HEK293 (cell line): ENCODE data around the gene KCNMA1.

ENCODE experiments used
- CTCF ChIA-PET: fragments of 350-600 bp; formaldehyde crosslinking; extraction: SDS; loops from one replicate; lab custom pipeline; 2021; ENCODE audit warnings: antibody characterized with exemption; lab: Yijun Ruan, JAX
- POLR2A ChIA-PET: fragments of 300-600 bp; formaldehyde crosslinking; extraction: SDS; loops from one replicate; lab custom pipeline; 2020; ENCODE audit warnings: antibody characterized with exemption, inconsistent platforms; lab: Yijun Ruan, JAX
- H3K27ac ChIP-seq: fragments of 200-500 bp; sonication (Bioruptor generic); 2 replicates; pipeline ENCODE4 v1.5.1; 2014; ENCODE audit warnings: low read depth, low read length, control low read depth, inconsistent platforms; ENCODE audit errors: extremely low read depth
- H3K36me3 ChIP-seq, 2 experiments: fragments of 200-500 bp in 1 of 2; sonication (Bioruptor generic) in 1 of 2; 1 replicate in 1 of 2; 2 replicates in 1 of 2; pipeline ENCODE4 v1.5.1; 2014 to 2017; ENCODE audit warnings: inconsistent platforms in 2 of 2, low read length in 2 of 2; ENCODE audit not compliant: control insufficient read depth in 2 of 2, insufficient read depth in 1 of 2
- H3K4me1 ChIP-seq: fragments of 200-500 bp; sonication (Bioruptor generic); 2 replicates; pipeline ENCODE4 v1.5.1; 2014; ENCODE audit warnings: mild to moderate bottlenecking, low read length, inconsistent platforms; ENCODE audit not compliant: control insufficient read depth, insufficient read depth
- H3K4me3 ChIP-seq: 2 replicates; pipeline ENCODE4 v1.5.1; 2011; ENCODE audit warnings: low read depth, mild to moderate bottlenecking, control low read depth, low read length, moderate library complexity
- H3K9me3 ChIP-seq: fragments of 200-500 bp; sonication (Bioruptor generic); 2 replicates; pipeline ENCODE4 v1.5.1; 2014; ENCODE audit warnings: low read depth, low read length, inconsistent platforms; ENCODE audit not compliant: control insufficient read depth, insufficient read depth
- BCL6B ChIP-seq: fragments of 450-650 bp; formaldehyde crosslinking; IDR thresholded peaks from 2 replicates; pipeline ENCODE4 v1.5.1; 2017; ENCODE audit warnings: missing biosample characterization, missing genetic modification characterization
- ELK4 ChIP-seq: IDR thresholded peaks from 2 replicates; pipeline ENCODE4 v1.6.1; 2011; ENCODE audit warnings: mild to moderate bottlenecking, low read depth, low read length, borderline replicate concordance
- GLI2 ChIP-seq: fragments of 450-650 bp; formaldehyde crosslinking; IDR thresholded peaks from 2 replicates; pipeline ENCODE4; 2017; ENCODE audit warnings: missing biosample characterization, missing genetic modification characterization, low read depth, borderline replicate concordance
- GLIS2 ChIP-seq: fragments of 450-650 bp; formaldehyde crosslinking; IDR thresholded peaks from 2 replicates; pipeline ENCODE4 v1.5.1; 2016; ENCODE audit warnings: missing biosample characterization, missing genetic modification characterization
- KLF8 ChIP-seq: fragments of 450-650 bp; formaldehyde crosslinking; IDR thresholded peaks from 2 replicates; pipeline ENCODE4 v1.5.1; 2016; ENCODE audit warnings: missing biosample characterization, missing genetic modification characterization
- OSR2 ChIP-seq: fragments of 450-650 bp; formaldehyde crosslinking; IDR thresholded peaks from 2 replicates; pipeline ENCODE4 v1.5.1; 2016; ENCODE audit warnings: missing biosample characterization, missing genetic modification characterization
- PATZ1 ChIP-seq: fragments of 450-650 bp; formaldehyde crosslinking; IDR thresholded peaks from 2 replicates; pipeline ENCODE4 v1.5.1; 2016; ENCODE audit warnings: missing biosample characterization, missing genetic modification characterization
- TCF7L2 ChIP-seq: IDR thresholded peaks from 2 replicates; pipeline ENCODE4 v1.6.1; 2011; ENCODE audit warnings: low read depth, mild to moderate bottlenecking, inconsistent platforms, low read length, moderate library complexity, borderline replicate concordance
- ZBTB1 ChIP-seq: fragments of 450-650 bp; formaldehyde crosslinking; IDR thresholded peaks from 2 replicates; pipeline ENCODE4 v1.5.1; 2016; ENCODE audit warnings: missing biosample characterization, missing genetic modification characterization
- ZBTB17 ChIP-seq: fragments of 450-650 bp; formaldehyde crosslinking; IDR thresholded peaks from 2 replicates; pipeline ENCODE4 v1.5.1; 2016; ENCODE audit warnings: missing biosample characterization, missing genetic modification characterization
- ZBTB20 ChIP-seq: fragments of 450-650 bp; formaldehyde crosslinking; IDR thresholded peaks from 2 replicates; pipeline ENCODE4 v1.5.1; 2016; ENCODE audit warnings: missing biosample characterization, missing genetic modification characterization
- ZNF121 ChIP-seq: fragments of 450-650 bp; formaldehyde crosslinking; IDR thresholded peaks from 2 replicates; pipeline ENCODE4 v1.5.1; 2016; ENCODE audit warnings: missing biosample characterization, missing genetic modification characterization
- ZNF138 ChIP-seq: fragments of 450-650 bp; formaldehyde crosslinking; IDR thresholded peaks from 2 replicates; pipeline ENCODE4 v1.5.1; 2016; ENCODE audit warnings: missing biosample characterization, missing genetic modification characterization, borderline replicate concordance
- ZNF157 ChIP-seq: fragments of 450-650 bp; formaldehyde crosslinking; IDR thresholded peaks from 2 replicates; pipeline ENCODE4 v1.5.1; 2016; ENCODE audit warnings: missing biosample characterization, missing genetic modification characterization
- ZNF16 ChIP-seq: fragments of 450-650 bp; formaldehyde crosslinking; IDR thresholded peaks from 2 replicates; pipeline ENCODE4 v1.5.1; 2016; ENCODE audit warnings: low read depth, missing biosample characterization, missing genetic modification characterization
- ZNF19 ChIP-seq: fragments of 450-650 bp; formaldehyde crosslinking; IDR thresholded peaks from 2 replicates; pipeline ENCODE4; 2016; ENCODE audit warnings: missing biosample characterization, missing genetic modification characterization, low read depth
- ZNF211 ChIP-seq: fragments of 450-650 bp; formaldehyde crosslinking; IDR thresholded peaks from 2 replicates; pipeline ENCODE4 v1.5.1; 2016; ENCODE audit warnings: low read depth, missing biosample characterization, missing genetic modification characterization
- ZNF266 ChIP-seq: fragments of 450-650 bp; formaldehyde crosslinking; IDR thresholded peaks from 2 replicates; pipeline ENCODE4 v1.5.1; 2016; ENCODE audit warnings: missing biosample characterization, missing genetic modification characterization, low read depth
- ZNF311 ChIP-seq: fragments of 450-650 bp; formaldehyde crosslinking; IDR thresholded peaks from 2 replicates; pipeline ENCODE4 v1.5.1; 2017; ENCODE audit warnings: missing biosample characterization, missing genetic modification characterization, borderline replicate concordance
- ZNF341 ChIP-seq: fragments of 450-650 bp; formaldehyde crosslinking; IDR thresholded peaks from 2 replicates; pipeline ENCODE4; 2016; ENCODE audit warnings: low read depth, missing biosample characterization, missing genetic modification characterization
- ZNF391 ChIP-seq: fragments of 450-650 bp; formaldehyde crosslinking; IDR thresholded peaks from 2 replicates; pipeline ENCODE4 v1.5.1; 2016; ENCODE audit warnings: low read depth, missing biosample characterization, missing genetic modification characterization, borderline replicate concordance
- ZNF473 ChIP-seq: fragments of 450-650 bp; formaldehyde crosslinking; IDR thresholded peaks from 2 replicates; pipeline ENCODE4 v1.5.1; 2017; ENCODE audit warnings: missing biosample characterization, missing genetic modification characterization
- ZNF514 ChIP-seq: fragments of 450-650 bp; formaldehyde crosslinking; IDR thresholded peaks from 2 replicates; pipeline ENCODE4 v1.5.1; 2016; ENCODE audit warnings: missing biosample characterization, missing genetic modification characterization
- ZNF610 ChIP-seq: fragments of 450-650 bp; formaldehyde crosslinking; IDR thresholded peaks from 2 replicates; pipeline ENCODE4 v1.5.1; 2016; ENCODE audit warnings: missing biosample characterization, missing genetic modification characterization, borderline replicate concordance
- ZNF621 ChIP-seq: fragments of 450-650 bp; formaldehyde crosslinking; IDR thresholded peaks from 2 replicates; pipeline ENCODE4 v1.5.1; 2017; ENCODE audit warnings: missing biosample characterization, missing genetic modification characterization
- ZNF624 ChIP-seq: fragments of 450-650 bp; formaldehyde crosslinking; IDR thresholded peaks from 2 replicates; pipeline ENCODE4 v1.5.1; 2017; ENCODE audit warnings: missing biosample characterization, missing genetic modification characterization
- ZNF692 ChIP-seq: fragments of 450-650 bp; formaldehyde crosslinking; IDR thresholded peaks from 2 replicates; pipeline ENCODE4 v1.5.1; 2016; ENCODE audit warnings: missing biosample characterization, missing genetic modification characterization
- ZNF791 ChIP-seq: fragments of 450-650 bp; formaldehyde crosslinking; IDR thresholded peaks from 2 replicates; pipeline ENCODE4 v1.5.1; 2016; ENCODE audit warnings: missing biosample characterization, missing genetic modification characterization

The KCNMA1 gene

GRCh38 chr10:77284797-77285196, 352.8 kb downstream of the KCNMA1 start:
- H3K27ac ChIP-seq: no peak overlapping the region
- CTCF ChIA-PET: interaction anchor here (0.6 kb wide), 1 partner anchor 109 kb away, joined by 4 read pairs; no protein-coding TSS in a partner anchor
- TF ChIP-seq ZNF121 (tag by site-specific recombination) (no peak), ELK4 (no peak), ZBTB1 (tag by site-specific recombination) (no peak), ZNF16 (tag by site-specific recombination) (no peak), ZNF610 (tag by site-specific recombination) (no peak), ZNF211 (tag by site-specific recombination) (no peak), ZNF19 (no peak), GLIS2 (no peak), ZNF473 (no peak), ZNF311 (tag by site-specific recombination) (no peak), ZNF621 (tag by site-specific recombination) (no peak), ZBTB20 (tag by site-specific recombination) (no peak), ZNF624 (tag by site-specific recombination) (no peak), ZNF791 (tag by site-specific recombination) (no peak), ZNF138 (no peak), ZNF692 (no peak), OSR2 (tag by site-specific recombination) (no peak), GLI2 (no peak)
- no peaks in the 10 kb centered on the region for H3K36me3 ChIP-seq
- POLR2A ChIA-PET: no interaction called here
- no peak overlapping the region for H3K4me3 ChIP-seq
- H3K9me3 ChIP-seq: no peaks in the 10 kb centered on the region
- H3K4me1 ChIP-seq: peaks cover 32% of the 10 kb centered on the region

GRCh38 chr10:77283326-77283725, 354.3 kb downstream of the KCNMA1 start:
- Histone ChIP-seq H3K9me3 (no peaks in the 10 kb centered on the region), H3K36me3 (no peaks in the 10 kb centered on the region)
- TF ChIP-seq ZNF391 (tag by site-specific recombination) (no peak), ZBTB17 (no peak), ZNF266 (tag by site-specific recombination) (no peak), ZNF514 (no peak), PATZ1 (no peak), TCF7L2 (no peak), KLF8 (tag by site-specific recombination) (no peak), BCL6B (tag by site-specific recombination) (no peak), ZNF341 (tag by site-specific recombination) (no peak), ZNF157 (tag by site-specific recombination) (no peak)
- TF ChIP-seq, all 188 proteins: peak for 0
- H3K27ac ChIP-seq: no peak overlapping the region
- no peak overlapping the region for H3K4me3 ChIP-seq
- peaks cover 20% of the 10 kb centered on the region for H3K4me1 ChIP-seq
- ChIA-PET POLR2A (no interaction called here), CTCF (interaction anchor here (0.8 kb wide), 1 partner anchor 360 kb away, joined by 3 read pairs; no protein-coding TSS in a partner anchor)
